Anterior cingulate cortex (tissue), 58 donors: ENCODE data around the gene C16orf89.

Experiments used
- DNase-seq, 58 donors: peaks; one replicate each; lab custom pipeline; 2025; lab: John Stamatoyannopoulos, UW

The C16orf89 gene

DNA sequence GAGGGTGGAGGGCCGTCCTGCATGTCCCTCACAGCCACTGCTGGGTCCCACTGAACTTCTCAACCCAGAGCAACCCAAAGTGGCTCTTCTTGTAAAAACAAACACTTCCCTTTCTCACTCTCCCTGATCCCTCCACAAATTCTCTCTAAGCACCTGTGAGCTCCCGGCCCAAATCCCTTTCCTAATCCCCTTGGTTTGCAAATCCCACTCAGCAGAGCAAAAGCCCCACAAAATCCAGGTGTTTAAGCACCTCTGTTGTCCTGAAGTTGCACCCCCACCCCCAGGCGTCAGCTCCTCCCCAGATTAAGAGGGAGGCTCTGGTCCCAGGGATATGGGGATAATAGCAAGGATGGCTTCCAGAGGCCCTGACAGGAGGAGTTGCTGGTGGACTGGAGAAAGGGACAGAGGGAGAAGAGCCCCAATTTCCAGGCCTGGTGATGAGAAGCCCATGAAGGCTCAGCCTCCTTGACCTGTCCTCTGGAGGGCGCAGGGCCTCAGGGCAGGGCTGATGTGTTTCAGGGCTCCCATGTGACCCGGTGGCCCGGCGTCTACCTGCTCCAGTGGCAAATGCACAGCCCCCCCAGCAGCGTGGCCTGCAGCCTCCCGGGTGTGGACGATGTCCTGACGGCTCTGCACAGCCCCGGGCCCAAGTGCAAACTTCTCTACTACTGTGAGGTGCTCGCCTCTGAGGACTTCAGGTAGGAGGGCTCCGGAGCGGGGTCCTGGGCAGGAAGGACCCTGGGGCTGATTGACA lies 55.0 kb downstream of the C16orf89 start:
- DNase-seq: no peak

DNA sequence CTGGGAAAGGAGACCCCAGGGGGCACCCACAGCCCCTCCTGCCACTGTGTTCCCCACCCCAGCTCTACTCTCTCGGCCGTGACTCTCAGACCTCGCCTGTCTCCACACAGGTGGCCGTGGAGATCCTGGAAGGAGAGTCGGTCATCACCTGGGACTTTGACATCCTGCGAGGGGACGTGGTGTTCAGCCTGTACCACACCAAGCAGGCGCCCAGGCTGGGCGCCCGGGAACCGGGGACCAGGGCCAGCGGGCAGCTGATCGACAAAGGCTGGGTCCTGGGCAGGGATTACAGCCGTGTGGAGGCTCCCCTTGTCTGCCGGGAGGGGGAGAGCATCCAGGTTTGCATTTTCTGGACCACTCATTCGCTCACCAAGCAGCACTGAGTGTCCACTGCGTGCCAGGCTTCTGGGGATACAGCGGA lies 57.4 kb downstream of the C16orf89 start:
- DNase-seq: no peak

DNA sequence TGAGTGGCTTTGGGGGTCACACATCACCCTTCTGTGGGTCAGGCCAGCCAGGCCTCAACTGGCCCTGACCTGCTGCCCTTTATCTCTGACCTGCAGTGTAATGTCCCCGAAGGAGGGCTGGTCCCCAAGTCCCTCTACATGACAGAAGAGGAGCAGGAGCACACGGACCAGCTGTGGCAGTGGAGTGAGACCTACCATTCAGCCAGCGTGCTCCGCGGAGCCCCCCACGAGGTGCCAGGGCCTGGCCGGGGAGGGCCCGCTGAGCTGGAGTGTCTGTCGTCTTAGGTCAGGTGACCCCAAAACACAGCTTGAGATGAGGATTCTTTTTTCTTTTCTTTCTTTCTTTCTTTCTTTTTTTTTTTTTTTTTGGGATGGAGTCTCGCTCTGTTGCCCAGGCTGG lies 58.5 kb downstream of the C16orf89 start:
- DNase-seq: no peak

DNA sequence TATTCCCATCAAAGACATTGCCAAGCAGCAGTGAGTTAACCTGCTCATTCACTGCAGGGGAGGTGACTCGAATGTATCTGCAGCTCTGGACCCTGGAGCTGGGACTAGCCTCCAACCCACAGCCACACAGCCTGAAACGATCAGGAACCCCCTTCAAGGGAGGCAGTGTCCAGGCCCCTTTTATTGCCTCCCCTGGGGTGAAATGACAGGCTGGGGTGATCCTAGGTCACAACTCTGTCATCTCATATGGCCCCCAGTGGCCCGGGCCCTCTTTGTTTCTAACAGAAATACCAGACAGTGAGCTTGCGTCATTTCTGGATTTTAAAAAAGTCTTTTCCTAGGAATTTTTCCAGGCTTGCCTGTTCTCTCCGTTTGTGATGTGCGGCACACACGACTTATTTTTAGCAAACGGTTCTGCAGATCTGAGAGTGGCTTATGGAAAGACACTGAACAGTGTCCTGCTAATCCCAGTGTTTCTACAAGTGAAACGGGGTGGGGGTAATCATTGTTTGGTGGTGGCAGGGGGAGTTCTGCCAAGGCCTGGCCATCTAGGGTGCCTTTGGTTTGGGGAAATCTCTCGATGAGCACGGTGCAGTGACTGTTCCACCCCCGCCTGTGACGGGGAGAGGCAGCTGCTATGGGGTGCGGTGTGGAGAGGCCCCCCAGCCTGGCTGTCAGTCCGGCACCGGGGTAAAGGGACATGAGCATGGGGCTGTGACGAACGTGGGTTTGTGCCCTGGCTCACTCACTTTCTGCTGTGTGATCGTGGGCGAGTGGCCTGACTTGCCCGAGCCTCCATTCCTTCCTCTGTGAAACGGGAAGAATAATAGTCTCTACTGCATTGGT lies 59.2 kb downstream of the C16orf89 start:
- peak in 13 of 58 donors; percentile 13 to 80 (median 40) for DNase-seq

DNA sequence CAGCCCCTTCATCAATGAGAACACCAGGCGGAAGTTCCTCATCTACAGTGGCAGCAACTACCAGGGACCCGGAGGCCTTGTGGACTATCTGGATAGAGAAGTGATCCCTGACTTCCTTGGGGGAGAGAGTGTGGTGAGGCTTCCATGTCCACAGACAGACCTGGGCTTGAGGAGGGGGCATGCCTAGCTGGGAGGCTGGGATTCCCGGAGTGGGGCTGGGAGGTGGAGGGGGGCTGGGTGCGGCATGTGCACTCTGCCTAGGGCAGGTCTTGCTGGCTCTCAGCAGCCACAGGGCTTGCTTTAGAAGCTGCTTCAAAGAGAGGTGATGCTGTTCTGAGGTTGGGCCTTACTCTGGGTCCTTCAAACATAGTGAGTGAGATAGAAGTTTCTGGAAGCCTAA lies 59.8 kb downstream of the C16orf89 start:
- DNase-seq: no peak

GRCh38 chr16:5004311-5004710 lies 61.4 kb downstream of the C16orf89 start:
- no peak for DNase-seq

GRCh38 chr16:5003828-5004227 lies 61.9 kb downstream of the C16orf89 start:
- no peak for DNase-seq

DNA sequence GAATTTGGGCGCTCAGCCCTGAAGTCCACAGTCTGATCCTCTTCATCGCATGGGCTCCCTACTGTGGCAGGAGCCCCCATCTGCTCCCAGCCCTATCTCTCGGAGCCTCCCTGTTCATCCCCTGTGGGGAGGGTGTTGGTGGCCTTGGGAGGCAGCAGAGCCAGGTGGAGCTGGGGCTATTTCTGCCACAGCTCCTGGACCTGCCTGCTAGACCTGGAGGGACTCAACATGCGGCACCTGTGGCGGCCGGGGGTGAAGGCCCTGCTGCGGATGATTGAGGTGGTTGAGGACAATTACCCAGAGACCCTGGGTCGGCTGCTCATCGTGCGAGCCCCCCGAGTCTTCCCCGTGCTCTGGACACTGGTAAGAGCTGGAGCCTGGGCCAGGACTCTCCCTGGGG lies 62.5 kb downstream of the C16orf89 start:
- no peak for DNase-seq

DNA sequence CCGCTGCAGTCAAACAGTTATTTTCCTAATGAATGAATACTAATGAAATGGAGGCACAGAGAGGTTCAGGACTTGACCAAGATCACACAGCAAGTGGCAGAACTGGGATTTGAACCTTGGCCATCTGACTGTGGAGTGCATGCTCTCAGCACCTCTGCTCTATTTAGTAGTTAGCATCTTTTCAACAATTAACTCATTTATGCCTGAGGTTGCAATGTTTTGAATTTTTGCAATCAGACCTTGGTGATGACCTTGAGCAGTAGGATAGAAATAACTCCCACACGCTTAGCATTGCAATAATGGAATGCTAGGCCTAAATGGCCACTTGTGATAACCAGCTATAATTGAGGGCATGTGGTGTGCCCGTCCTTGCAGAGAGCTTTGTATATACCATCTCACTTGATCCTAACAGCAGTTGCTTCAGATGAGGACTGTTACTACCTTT lies 63.0 kb downstream of the C16orf89 start:
- no peak for DNase-seq

- no peak for DNase-seq
These were observed 63.8 kb downstream of the C16orf89 start for GRCh38 chr16:5001986-5002385.

- peak in 15 of 58 donors; percentile 7 to 68 (median 38) for DNase-seq
These were observed 64.2 kb downstream of the C16orf89 start for GRCh38 chr16:5001571-5001970.

DNA sequence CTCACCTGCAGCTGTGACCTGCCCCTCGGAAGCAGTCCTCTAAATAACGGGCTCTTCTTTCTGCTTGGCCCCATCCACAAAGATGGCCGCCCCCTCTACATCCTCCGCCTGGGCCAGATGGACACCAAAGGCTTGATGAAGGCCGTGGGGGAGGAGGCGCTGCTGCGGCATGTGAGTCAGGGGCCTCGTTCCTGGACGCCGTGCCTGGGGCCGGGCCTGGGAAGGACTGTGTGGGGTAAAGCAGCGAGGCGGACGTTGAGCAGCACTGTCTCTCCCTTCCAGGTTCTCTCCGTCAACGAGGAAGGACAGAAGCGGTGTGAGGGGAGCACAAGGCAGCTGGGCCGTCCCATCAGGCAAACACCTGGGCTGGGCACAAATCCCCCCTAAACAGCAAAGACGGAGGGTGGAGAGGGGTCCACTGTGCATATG lies 65.2 kb downstream of the C16orf89 start:
- no peak for DNase-seq

DNA sequence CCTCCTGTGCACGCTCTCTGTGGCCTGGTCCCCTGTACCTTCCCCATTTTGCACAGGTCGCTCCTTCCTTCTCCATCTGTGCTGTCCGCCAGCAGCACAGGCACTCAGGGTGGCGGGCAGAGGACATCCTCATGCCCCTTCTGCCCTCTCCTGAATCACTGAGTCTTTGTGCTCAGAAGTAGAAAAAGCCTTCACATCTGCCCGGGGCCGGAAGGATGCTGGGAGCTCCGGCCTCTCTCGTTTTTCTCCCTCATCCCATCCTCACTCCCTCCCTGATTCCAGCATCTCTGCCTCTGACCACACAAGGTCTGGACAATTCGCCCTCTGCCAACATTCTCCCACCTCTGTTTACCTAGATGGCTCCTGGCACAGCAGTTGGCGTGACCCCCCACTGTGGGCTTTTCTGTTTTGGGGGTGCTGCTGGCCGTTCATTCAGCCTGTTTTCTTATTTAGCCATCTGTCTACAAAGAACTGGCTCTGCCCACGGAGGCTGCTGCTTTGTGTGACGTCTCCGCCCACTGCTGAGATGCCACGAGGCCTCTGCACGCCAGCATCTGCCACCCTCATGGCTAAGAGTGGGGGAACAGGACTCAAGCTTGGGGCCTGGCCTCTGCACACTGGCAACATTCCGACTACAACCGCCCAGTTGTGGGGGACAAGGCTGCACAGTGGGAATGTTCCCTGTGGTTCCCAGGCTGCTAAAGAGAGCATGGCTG lies 70.9 kb downstream of the C16orf89 start:
- peak in 52 of 58 donors; percentile 26 to 81 (median 64) for DNase-seq
